Measurements from ENCODE around the gene PLA1A.

The PLA1A gene

GRCh38 chr3:119604878-119605277 is 7.2 kb downstream of the PLA1A start:
- H3K4me1 ChIP-seq (ENCODE audit: insufficient read depth, low read length, severe bottlenecking) = no peaks in the 10 kb centered on the region
- H3K4me2 ChIP-seq (ENCODE audit: low read length) = no peak overlapping the region
- TF ChIP-seq EZH2 (IDR thresholded peaks at IDR 0.05; ENCODE audit: borderline replicate concordance, low read length) = no peak
- TF ChIP-seq CTCF (IDR thresholded peaks at IDR 0.05; ENCODE audit: low read length) = no peak
- H3F3A ChIP-seq (ENCODE audit: insufficient read depth, low read length) = no peaks in the 10 kb centered on the region
- no peak overlapping the region for H3K27ac ChIP-seq (ENCODE audit: low read depth, low read length, poor library complexity, severe bottlenecking)
- H3K4me3 ChIP-seq (ENCODE audit: low read depth, low read length, poor library complexity, severe bottlenecking) = no peak overlapping the region
- no peaks in the 10 kb centered on the region for H3K27me3 ChIP-seq (ENCODE audit: insufficient read depth, low read length)
- no peaks in the 10 kb centered on the region for H3K79me2 ChIP-seq (ENCODE audit: insufficient read depth, low read length)
- H3K9me3 ChIP-seq (ENCODE audit: low read length) = no peaks in the 10 kb centered on the region
- no peaks in the 10 kb centered on the region for H4K20me1 ChIP-seq (ENCODE audit: insufficient read depth, low read length)
- no peaks in the 10 kb centered on the region for H3K36me3 ChIP-seq (ENCODE audit: insufficient read depth, low read length)
- H3K9me2 ChIP-seq (ENCODE audit: low read depth, low read length) = no peaks in the 10 kb centered on the region
- no peak overlapping the region for H2AFZ ChIP-seq (ENCODE audit: low read length)
- no peak overlapping the region for H3K9ac ChIP-seq (ENCODE audit: low read length)

- no peaks in the 10 kb centered on the region for H3K27me3 ChIP-seq (ENCODE audit: insufficient read depth, low read length)
- no peaks in the 10 kb centered on the region for H3K36me3 ChIP-seq (ENCODE audit: insufficient read depth, low read length)
- H3K4me3 ChIP-seq (ENCODE audit: low read depth, low read length, poor library complexity, severe bottlenecking) = no peak overlapping the region
- H4K20me1 ChIP-seq (ENCODE audit: insufficient read depth, low read length) = no peaks in the 10 kb centered on the region
- no peak overlapping the region for H3K27ac ChIP-seq (ENCODE audit: low read depth, low read length, poor library complexity, severe bottlenecking)
- no peaks in the 10 kb centered on the region for H3F3A ChIP-seq (ENCODE audit: insufficient read depth, low read length)
- no peaks in the 10 kb centered on the region for H3K9me2 ChIP-seq (ENCODE audit: low read depth, low read length)
- H3K4me2 ChIP-seq (ENCODE audit: low read length) = no peak overlapping the region
- TF ChIP-seq CTCF (IDR thresholded peaks at IDR 0.05; ENCODE audit: low read length) (no peak), EZH2 (IDR thresholded peaks at IDR 0.05; ENCODE audit: borderline replicate concordance, low read length) (no peak)
- H3K9me3 ChIP-seq (ENCODE audit: low read length) = no peaks in the 10 kb centered on the region
- no peaks in the 10 kb centered on the region for H3K4me1 ChIP-seq (ENCODE audit: insufficient read depth, low read length, severe bottlenecking)
- H3K9ac ChIP-seq (ENCODE audit: low read length) = no peak overlapping the region
- no peak overlapping the region for H2AFZ ChIP-seq (ENCODE audit: low read length)
- no peaks in the 10 kb centered on the region for H3K79me2 ChIP-seq (ENCODE audit: insufficient read depth, low read length)
Observed at GRCh38 chr3:119608405-119609000, 10.8 kb downstream of the PLA1A start.

- no peak overlapping the region for H3K4me3 ChIP-seq (ENCODE audit: low read depth, low read length, poor library complexity, severe bottlenecking)
- H3K9me2 ChIP-seq (ENCODE audit: low read depth, low read length) = no peaks in the 10 kb centered on the region
- no peaks in the 10 kb centered on the region for H4K20me1 ChIP-seq (ENCODE audit: insufficient read depth, low read length)
- H2AFZ ChIP-seq (ENCODE audit: low read length) = no peak overlapping the region
- H3K9me3 ChIP-seq (ENCODE audit: low read length) = no peaks in the 10 kb centered on the region
- peaks cover 3% of the 10 kb centered on the region; the same call in 1 of the 2 replicates for H3K27me3 ChIP-seq (ENCODE audit: insufficient read depth, low read length)
- H3K79me2 ChIP-seq (ENCODE audit: insufficient read depth, low read length) = no peaks in the 10 kb centered on the region
- H3F3A ChIP-seq (ENCODE audit: insufficient read depth, low read length) = no peaks in the 10 kb centered on the region
- no peak overlapping the region for H3K4me2 ChIP-seq (ENCODE audit: low read length)
- no peaks in the 10 kb centered on the region for H3K4me1 ChIP-seq (ENCODE audit: insufficient read depth, low read length, severe bottlenecking)
- no peak overlapping the region for H3K27ac ChIP-seq (ENCODE audit: low read depth, low read length, poor library complexity, severe bottlenecking)
- no peak overlapping the region for H3K9ac ChIP-seq (ENCODE audit: low read length)
- H3K36me3 ChIP-seq (ENCODE audit: insufficient read depth, low read length) = no peaks in the 10 kb centered on the region
- TF ChIP-seq CTCF (IDR thresholded peaks at IDR 0.05; ENCODE audit: low read length) (no peak), EZH2 (IDR thresholded peaks at IDR 0.05; ENCODE audit: borderline replicate concordance, low read length) (no peak)
Observed at GRCh38 chr3:119609301-119609700, 11.6 kb downstream of the PLA1A start.
